Measurements from ENCODE around the gene ARHGAP8.

ARHGAP8 gene

GRCh38 chr22:44727148-44727547, 25.2 kb upstream of the ARHGAP8 start:
- Histone ChIP-seq H3K4me1 (ENCODE audit: insufficient read depth, low read length) (no peaks in the 10 kb centered on the region), H3K4me3 (ENCODE audit: low read length) (no peak overlapping the region), H3K27ac (ENCODE audit: low read length) (no peak overlapping the region), H3K36me3 (ENCODE audit: insufficient read depth, low read depth, low read length) (no peaks in the 10 kb centered on the region; the same call in 1 of the 2 replicates), H3K9me3 (ENCODE audit: insufficient read depth, low read depth, low read length) (no peaks in the 10 kb centered on the region), H3K27me3 (ENCODE audit: insufficient read depth, low read length) (no peaks in the 10 kb centered on the region), H3K9ac (ENCODE audit: low read depth, low read length) (no peak overlapping the region)

- no peaks in the 10 kb centered on the region for H3K27me3 ChIP-seq (ENCODE audit: insufficient read depth, low read length)
- no peak overlapping the region for H3K27ac ChIP-seq (ENCODE audit: low read length)
- no peaks in the 10 kb centered on the region for H3K9me3 ChIP-seq (ENCODE audit: insufficient read depth, low read depth, low read length)
- H3K36me3 ChIP-seq (ENCODE audit: insufficient read depth, low read depth, low read length) = no peaks in the 10 kb centered on the region; the same call in 1 of the 2 replicates
- no peak overlapping the region for H3K4me3 ChIP-seq (ENCODE audit: low read length)
- H3K9ac ChIP-seq (ENCODE audit: low read depth, low read length) = no peak overlapping the region
- H3K4me1 ChIP-seq (ENCODE audit: insufficient read depth, low read length) = no peaks in the 10 kb centered on the region
Observed at GRCh38 chr22:44727709-44728108, 24.7 kb upstream of the ARHGAP8 start.

GRCh38 chr22:44728761-44729324, 23.5 kb upstream of the ARHGAP8 start:
- no peaks in the 10 kb centered on the region; the same call in 1 of the 2 replicates for H3K36me3 ChIP-seq (ENCODE audit: insufficient read depth, low read depth, low read length)
- H3K27ac ChIP-seq (ENCODE audit: low read length) = no peak overlapping the region
- H3K9ac ChIP-seq (ENCODE audit: low read depth, low read length) = no peak overlapping the region

GRCh38 chr22:44729391-44730021, 22.9 kb upstream of the ARHGAP8 start:
- no peak overlapping the region for H3K9ac ChIP-seq (ENCODE audit: low read depth, low read length)
- no peaks in the 10 kb centered on the region for H3K9me3 ChIP-seq (ENCODE audit: insufficient read depth, low read depth, low read length)
- no peak overlapping the region for H3K4me3 ChIP-seq (ENCODE audit: low read length)
- no peaks in the 10 kb centered on the region for H3K4me1 ChIP-seq (ENCODE audit: insufficient read depth, low read length)
- no peak overlapping the region for H3K27ac ChIP-seq (ENCODE audit: low read length)
- no peaks in the 10 kb centered on the region; the same call in 1 of the 2 replicates for H3K36me3 ChIP-seq (ENCODE audit: insufficient read depth, low read depth, low read length)
- no peaks in the 10 kb centered on the region for H3K27me3 ChIP-seq (ENCODE audit: insufficient read depth, low read length)

More at GRCh38 chr22:44728761-44729324, 23.5 kb upstream of the ARHGAP8 start:
- no peak overlapping the region for H3K4me3 ChIP-seq (ENCODE audit: low read length)
- H3K4me1 ChIP-seq (ENCODE audit: insufficient read depth, low read length) = no peaks in the 10 kb centered on the region
- no peaks in the 10 kb centered on the region for H3K27me3 ChIP-seq (ENCODE audit: insufficient read depth, low read length)
- no peaks in the 10 kb centered on the region for H3K9me3 ChIP-seq (ENCODE audit: insufficient read depth, low read depth, low read length)

GRCh38 chr22:44730022-44730393, 22.4 kb upstream of the ARHGAP8 start:
- Histone ChIP-seq H3K36me3 (ENCODE audit: insufficient read depth, low read depth, low read length) (no peaks in the 10 kb centered on the region; the same call in 1 of the 2 replicates), H3K27me3 (ENCODE audit: insufficient read depth, low read length) (no peaks in the 10 kb centered on the region), H3K9me3 (ENCODE audit: insufficient read depth, low read depth, low read length) (no peaks in the 10 kb centered on the region), H3K4me3 (ENCODE audit: low read length) (no peak overlapping the region), H3K4me1 (ENCODE audit: insufficient read depth, low read length) (no peaks in the 10 kb centered on the region), H3K9ac (ENCODE audit: low read depth, low read length) (no peak overlapping the region), H3K27ac (ENCODE audit: low read length) (no peak overlapping the region)

- Histone ChIP-seq H3K27ac (ENCODE audit: low read length) (no peak overlapping the region), H3K4me1 (ENCODE audit: insufficient read depth, low read length) (no peaks in the 10 kb centered on the region), H3K9ac (ENCODE audit: low read depth, low read length) (no peak overlapping the region), H3K27me3 (ENCODE audit: insufficient read depth, low read length) (no peaks in the 10 kb centered on the region), H3K36me3 (ENCODE audit: insufficient read depth, low read depth, low read length) (no peaks in the 10 kb centered on the region; the same call in 1 of the 2 replicates), H3K9me3 (ENCODE audit: insufficient read depth, low read depth, low read length) (no peaks in the 10 kb centered on the region), H3K4me3 (ENCODE audit: low read length) (no peak overlapping the region)
Observed at GRCh38 chr22:44730490-44731356, 21.7 kb upstream of the ARHGAP8 start.

- H3K4me1 ChIP-seq (ENCODE audit: insufficient read depth, low read length) = no peaks in the 10 kb centered on the region
- H3K27me3 ChIP-seq (ENCODE audit: insufficient read depth, low read length) = no peaks in the 10 kb centered on the region
- H3K27ac ChIP-seq (ENCODE audit: low read length) = no peak overlapping the region
- no peak overlapping the region for H3K4me3 ChIP-seq (ENCODE audit: low read length)
- no peak overlapping the region for H3K9ac ChIP-seq (ENCODE audit: low read depth, low read length)
- H3K9me3 ChIP-seq (ENCODE audit: insufficient read depth, low read depth, low read length) = no peaks in the 10 kb centered on the region
- no peaks in the 10 kb centered on the region; the same call in 1 of the 2 replicates for H3K36me3 ChIP-seq (ENCODE audit: insufficient read depth, low read depth, low read length)
Observed at GRCh38 chr22:44731357-44731970, 20.9 kb upstream of the ARHGAP8 start.

GRCh38 chr22:44732017-44732561, 20.3 kb upstream of the ARHGAP8 start:
- no peaks in the 10 kb centered on the region; the same call in 1 of the 2 replicates for H3K36me3 ChIP-seq (ENCODE audit: insufficient read depth, low read depth, low read length)
- no peaks in the 10 kb centered on the region for H3K9me3 ChIP-seq (ENCODE audit: insufficient read depth, low read depth, low read length)
- H3K9ac ChIP-seq (ENCODE audit: low read depth, low read length) = no peak overlapping the region
- H3K27me3 ChIP-seq (ENCODE audit: insufficient read depth, low read length) = no peaks in the 10 kb centered on the region
- no peak overlapping the region for H3K4me3 ChIP-seq (ENCODE audit: low read length)
- H3K27ac ChIP-seq (ENCODE audit: low read length) = no peak overlapping the region
- H3K4me1 ChIP-seq (ENCODE audit: insufficient read depth, low read length) = no peaks in the 10 kb centered on the region

GRCh38 chr22:44732661-44733060, 19.7 kb upstream of the ARHGAP8 start:
- Histone ChIP-seq H3K4me1 (ENCODE audit: insufficient read depth, low read length) (no peaks in the 10 kb centered on the region; the same call in 1 of the 2 replicates), H3K27me3 (ENCODE audit: insufficient read depth, low read length) (no peaks in the 10 kb centered on the region), H3K4me3 (ENCODE audit: low read length) (no peak overlapping the region), H3K9me3 (ENCODE audit: insufficient read depth, low read depth, low read length) (no peaks in the 10 kb centered on the region), H3K9ac (ENCODE audit: low read depth, low read length) (no peak overlapping the region), H3K27ac (ENCODE audit: low read length) (no peak overlapping the region), H3K36me3 (ENCODE audit: insufficient read depth, low read depth, low read length) (no peaks in the 10 kb centered on the region; the same call in 1 of the 2 replicates)

GRCh38 chr22:44733426-44734106, 18.8 kb upstream of the ARHGAP8 start:
- Histone ChIP-seq H3K27me3 (ENCODE audit: insufficient read depth, low read length) (no peaks in the 10 kb centered on the region), H3K4me3 (ENCODE audit: low read length) (no peak overlapping the region), H3K27ac (ENCODE audit: low read length) (no peak overlapping the region), H3K4me1 (ENCODE audit: insufficient read depth, low read length) (no peaks in the 10 kb centered on the region; the same call in 1 of the 2 replicates), H3K9ac (ENCODE audit: low read depth, low read length) (no peak overlapping the region), H3K9me3 (ENCODE audit: insufficient read depth, low read depth, low read length) (no peaks in the 10 kb centered on the region), H3K36me3 (ENCODE audit: insufficient read depth, low read depth, low read length) (no peaks in the 10 kb centered on the region; the same call in 1 of the 2 replicates)

- Histone ChIP-seq H3K36me3 (ENCODE audit: insufficient read depth, low read depth, low read length) (no peaks in the 10 kb centered on the region; the same call in 1 of the 2 replicates), H3K4me3 (ENCODE audit: low read length) (no peak overlapping the region), H3K9me3 (ENCODE audit: insufficient read depth, low read depth, low read length) (no peaks in the 10 kb centered on the region), H3K27me3 (ENCODE audit: insufficient read depth, low read length) (no peaks in the 10 kb centered on the region), H3K27ac (ENCODE audit: low read length) (no peak overlapping the region), H3K9ac (ENCODE audit: low read depth, low read length) (no peak overlapping the region), H3K4me1 (ENCODE audit: insufficient read depth, low read length) (no peaks in the 10 kb centered on the region; the same call in 1 of the 2 replicates)
Observed at GRCh38 chr22:44734278-44734677, 18.1 kb upstream of the ARHGAP8 start.

Data from iPS-20b (cell line).